Measurements from ENCODE around the gene PCDHGA9. TPM values are rescaled to one million over a fixed set of nuclear protein-coding genes. Genes with fewer than 3 reads are reported as not detected.
A peak's percentile ranks its signal among the peaks of the same experiment; 100 is the strongest.
"Not testable (repeated sequence)": the region's sequence is repeated elsewhere in the genome, so short reads cannot be mapped to it uniquely, and the experiment has no call there.

PCDHGA9 gene
- total and polyA plus RNA-seq, 5 donors from 2014 or later, result not detected

DNA sequence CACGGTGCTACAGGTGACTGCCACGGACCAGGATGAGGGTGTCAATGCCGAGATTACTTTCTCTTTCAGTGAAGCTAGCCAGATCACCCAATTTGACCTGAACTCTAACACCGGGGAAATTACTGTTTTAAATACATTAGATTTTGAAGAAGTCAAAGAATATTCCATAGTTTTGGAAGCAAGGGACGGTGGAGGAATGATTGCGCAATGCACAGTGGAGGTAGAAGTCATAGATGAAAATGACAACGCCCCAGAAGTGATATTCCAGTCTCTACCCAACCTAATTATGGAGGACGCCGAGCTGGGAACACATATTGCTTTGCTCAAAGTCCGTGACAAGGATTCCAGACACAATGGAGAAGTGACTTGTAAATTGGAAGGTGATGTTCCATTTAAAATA is 13.9 kb upstream of the PCDHGA9 start:
- H3K9me3 ChIP-seq (ENCODE audit: control insufficient read depth in 2 of 2, low read length in 2 of 2), result peaks cover 20 to 48% of the 10 kb centered on the region in 2 experiments
- H3K27me3 ChIP-seq (ENCODE audit: control insufficient read depth, insufficient read depth, low read length), result peaks cover 42% of the 10 kb centered on the region
- ATAC-seq (ENCODE audit: low read depth in 2 of 2), result no peak
- Mint-ChIP-seq H3K27ac (peak overlapping the region in 1 of 3 donors; percentile 49), H3K9me3 (peaks cover 0 to 60% (median 18%) of the 10 kb centered on the region in 7 donors), H3K4me3 (no peak overlapping the region), H3K27me3 (peaks cover 61% of the 10 kb centered on the region), H3K36me3 (peaks cover 3% of the 10 kb centered on the region), H3K4me1 (peaks cover 0 to 3% (median 0%) of the 10 kb centered on the region in 4 donors)
- H3K4me3 ChIP-seq (ENCODE audit: low read depth, low read length), result no peak overlapping the region
- H3K4me1 ChIP-seq (ENCODE audit: control insufficient read depth, insufficient read depth, low read length, poor library complexity, severe bottlenecking), result no peaks in the 10 kb centered on the region
- H3K36me3 ChIP-seq (ENCODE audit: control insufficient read depth, insufficient read depth, low read length), result no peaks in the 10 kb centered on the region
- DNase-seq, result no peak
- H3K27ac ChIP-seq (ENCODE audit: insufficient read depth, low read length, poor library complexity, severe bottlenecking), result no peak overlapping the region

DNA sequence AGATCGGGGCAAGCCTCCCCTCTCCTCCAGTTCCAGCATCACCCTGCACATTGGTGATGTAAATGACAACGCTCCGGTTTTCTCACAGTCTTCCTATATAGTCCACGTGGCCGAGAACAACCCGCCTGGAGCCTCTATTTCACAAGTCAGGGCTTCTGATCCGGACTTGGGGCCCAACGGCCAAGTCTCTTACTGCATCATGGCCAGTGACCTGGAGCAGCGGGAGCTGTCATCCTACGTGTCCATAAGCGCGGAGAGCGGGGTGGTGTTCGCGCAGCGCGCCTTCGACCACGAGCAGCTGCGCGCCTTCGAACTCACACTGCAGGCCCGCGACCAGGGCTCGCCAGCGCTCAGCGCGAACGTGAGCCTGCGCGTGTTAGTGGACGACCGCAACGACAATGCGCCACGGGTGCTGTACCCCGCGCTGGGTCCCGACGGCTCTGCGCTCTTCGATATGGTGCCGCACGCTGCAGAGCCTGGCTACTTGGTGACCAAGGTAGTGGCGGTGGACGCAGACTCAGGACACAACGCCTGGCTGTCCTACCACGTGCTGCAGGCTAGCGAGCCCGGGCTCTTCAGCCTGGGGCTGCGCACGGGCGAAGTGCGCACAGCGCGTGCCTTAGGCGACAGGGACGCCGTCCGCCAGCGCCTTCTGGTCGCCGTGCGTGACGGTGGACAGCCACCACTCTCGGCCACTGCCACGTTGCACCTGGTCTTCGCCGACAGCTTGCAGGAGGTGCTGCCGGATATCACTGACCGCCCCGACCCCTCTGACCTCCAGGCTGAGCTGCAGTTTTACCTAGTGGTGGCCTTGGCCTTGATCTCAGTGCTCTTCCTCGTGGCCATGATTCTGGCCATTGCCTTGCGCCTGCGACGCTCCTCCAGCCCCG is 13.2 kb upstream of the PCDHGA9 start:
- Histone ChIP-seq H3K9me3 (ENCODE audit: control insufficient read depth in 2 of 2, low read length in 2 of 2) (peaks cover 21 to 54% of the 10 kb centered on the region in 2 experiments), H3K4me3 (ENCODE audit: low read depth, low read length) (no peak overlapping the region), H3K27me3 (ENCODE audit: control insufficient read depth, insufficient read depth, low read length) (peaks cover 41% of the 10 kb centered on the region), H3K36me3 (ENCODE audit: control insufficient read depth, insufficient read depth, low read length) (no peaks in the 10 kb centered on the region), H3K4me1 (ENCODE audit: control insufficient read depth, insufficient read depth, low read length, poor library complexity, severe bottlenecking) (no peaks in the 10 kb centered on the region), H3K27ac (ENCODE audit: insufficient read depth, low read length, poor library complexity, severe bottlenecking) (no peak overlapping the region)
- Mint-ChIP-seq H3K4me1 (peaks cover 0 to 3% (median 0%) of the 10 kb centered on the region in 4 donors), H3K36me3 (peaks cover 3% of the 10 kb centered on the region), H3K27ac (no peak overlapping the region), H3K9me3 (peaks cover 0 to 60% (median 18%) of the 10 kb centered on the region in 7 donors), H3K27me3 (peaks cover 58% of the 10 kb centered on the region), H3K4me3 (peak overlapping the region in 1 of 4 donors; percentile 77)
- no peak for DNase-seq
- no peak for ATAC-seq (ENCODE audit: low read depth in 2 of 2)

DNA sequence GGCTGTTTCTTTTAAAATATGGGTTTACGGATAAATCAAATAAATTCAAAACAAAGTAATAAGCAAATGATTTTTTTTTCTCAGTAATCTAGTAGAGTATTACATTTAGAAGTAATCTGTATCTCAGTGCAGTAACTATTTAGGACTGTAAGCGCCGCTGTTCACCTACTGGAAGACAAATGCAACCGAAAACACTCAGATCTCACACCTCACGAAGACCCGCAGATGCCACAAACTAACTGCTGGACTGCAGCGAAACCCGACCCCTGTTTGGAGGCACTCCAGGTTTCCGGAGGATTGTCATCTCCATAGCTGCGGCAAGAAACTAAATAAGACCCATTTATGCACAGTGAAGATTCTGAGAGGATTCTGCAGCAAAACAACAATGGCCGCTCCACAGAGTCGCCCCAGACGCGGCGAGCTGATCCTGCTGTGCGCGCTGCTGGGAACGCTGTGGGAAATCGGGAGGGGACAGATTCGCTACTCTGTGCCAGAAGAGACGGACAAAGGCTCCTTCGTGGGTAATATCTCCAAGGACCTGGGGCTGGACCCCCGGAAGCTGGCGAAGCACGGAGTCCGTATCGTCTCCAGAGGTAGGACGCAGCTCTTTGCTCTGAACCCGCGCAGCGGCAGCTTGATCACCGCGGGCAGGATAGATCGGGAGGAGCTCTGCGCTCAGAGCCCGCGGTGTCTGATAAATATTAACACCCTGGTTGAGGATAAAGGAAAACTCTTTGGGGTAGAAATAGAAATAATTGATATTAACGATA is 10.0 kb upstream of the PCDHGA9 start, which contains the start of gene PCDHGA8:
TSS of gene PCDHGA8 (plus strand) at position 205 of the 770 bp plus-strand sequence. CDS start at position 386, 181 bp downstream.
- H3K36me3 Mint-ChIP-seq, result peaks cover 3% of the 10 kb centered on the region
- no peak for ATAC-seq (ENCODE audit: low read depth in 2 of 2)

DNA sequence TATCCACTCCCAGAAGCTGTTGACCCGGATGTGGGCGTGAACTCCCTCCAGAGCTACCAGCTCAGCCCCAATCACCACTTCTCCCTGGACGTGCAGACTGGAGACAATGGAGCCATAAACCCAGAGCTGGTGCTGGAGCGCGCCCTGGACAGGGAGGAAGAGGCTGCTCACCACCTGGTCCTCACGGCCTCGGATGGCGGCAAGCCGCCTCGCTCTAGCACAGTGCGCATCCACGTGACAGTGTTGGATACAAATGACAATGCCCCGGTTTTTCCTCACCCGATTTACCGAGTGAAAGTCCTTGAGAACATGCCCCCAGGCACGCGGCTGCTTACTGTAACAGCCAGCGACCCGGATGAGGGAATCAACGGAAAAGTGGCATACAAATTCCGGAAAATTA is 9.3 kb upstream of the PCDHGA9 start:
- peaks cover 49% of the 10 kb centered on the region for H3K27me3 Mint-ChIP-seq
- no peak for DNase-seq

More for the DNA sequence above, 10.0 kb upstream of the PCDHGA9 start, which contains the start of gene PCDHGA8:
- H3K9me3 Mint-ChIP-seq, result peaks cover 0 to 57% (median 11%) of the 10 kb centered on the region in 7 donors
- peaks cover 46% of the 10 kb centered on the region for H3K27me3 Mint-ChIP-seq
- H3K4me1 Mint-ChIP-seq, result peaks cover 0 to 3% (median 0%) of the 10 kb centered on the region in 4 donors
- H3K36me3 ChIP-seq (ENCODE audit: control insufficient read depth, insufficient read depth, low read length), result no peaks in the 10 kb centered on the region
- no peaks in the 10 kb centered on the region for H3K4me1 ChIP-seq (ENCODE audit: control insufficient read depth, insufficient read depth, low read length, poor library complexity, severe bottlenecking)
- H3K27ac ChIP-seq (ENCODE audit: insufficient read depth, low read length, poor library complexity, severe bottlenecking), result no peak within 1 kb of the TSS
- peak within 1 kb of the TSS in 1 of 4 donors; percentile 1 for H3K4me3 Mint-ChIP-seq
- DNase-seq, result no peak
- peaks cover 24 to 37% of the 10 kb centered on the region in 2 experiments for H3K9me3 ChIP-seq (ENCODE audit: control insufficient read depth in 2 of 2, low read length in 2 of 2)
- no peak within 1 kb of the TSS for H3K27ac Mint-ChIP-seq
- no peak within 1 kb of the TSS for H3K4me3 ChIP-seq (ENCODE audit: low read depth, low read length)
- H3K27me3 ChIP-seq (ENCODE audit: control insufficient read depth, insufficient read depth, low read length), result peaks cover 26% of the 10 kb centered on the region

DNA sequence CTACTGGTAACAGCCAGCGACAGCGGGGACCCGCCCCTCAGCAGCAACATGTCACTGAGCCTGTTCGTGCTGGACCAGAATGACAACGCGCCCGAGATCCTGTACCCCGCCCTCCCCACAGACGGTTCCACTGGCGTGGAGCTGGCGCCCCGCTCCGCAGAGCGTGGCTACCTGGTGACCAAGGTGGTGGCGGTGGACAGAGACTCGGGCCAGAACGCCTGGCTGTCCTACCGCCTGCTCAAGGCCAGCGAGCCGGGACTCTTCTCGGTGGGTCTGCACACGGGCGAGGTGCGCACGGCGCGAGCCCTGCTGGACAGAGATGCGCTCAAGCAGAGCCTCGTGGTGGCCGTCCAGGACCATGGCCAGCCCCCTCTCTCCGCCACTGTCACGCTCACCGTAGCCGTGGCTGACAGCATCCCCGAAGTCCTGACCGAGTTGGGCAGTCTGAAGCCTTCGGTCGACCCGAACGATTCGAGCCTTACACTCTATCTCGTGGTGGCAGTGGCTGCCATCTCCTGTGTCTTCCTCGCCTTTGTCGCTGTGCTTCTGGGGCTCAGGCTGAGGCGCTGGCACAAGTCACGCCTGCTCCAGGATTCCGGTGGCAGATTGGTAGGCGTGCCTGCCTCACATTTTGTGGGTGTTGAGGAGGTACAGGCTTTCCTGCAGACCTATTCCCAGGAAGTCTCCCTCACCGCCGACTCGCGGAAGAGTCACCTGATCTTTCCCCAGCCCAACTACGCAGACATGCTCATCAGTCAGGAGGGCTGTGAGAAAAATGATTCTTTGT is 8.0 kb upstream of the PCDHGA9 start:
- not testable (repeated sequence) for H3K4me1 Mint-ChIP-seq; H3K36me3 Mint-ChIP-seq; H3K27ac Mint-ChIP-seq; ATAC-seq (ENCODE audit: low read depth in 2 of 2); H3K36me3 ChIP-seq (ENCODE audit: control insufficient read depth, insufficient read depth, low read length); H3K4me1 ChIP-seq (ENCODE audit: control insufficient read depth, insufficient read depth, low read length, poor library complexity, severe bottlenecking); H3K4me3 ChIP-seq (ENCODE audit: low read depth, low read length); H3K27ac ChIP-seq (ENCODE audit: insufficient read depth, low read length, poor library complexity, severe bottlenecking); DNase-seq
- Histone ChIP-seq H3K9me3 (ENCODE audit: control insufficient read depth in 2 of 2, low read length in 2 of 2) (peaks cover 23 to 37% of the 10 kb centered on the region in 2 experiments), H3K27me3 (ENCODE audit: control insufficient read depth, insufficient read depth, low read length) (peaks cover 23% of the 10 kb centered on the region)
- Mint-ChIP-seq H3K4me3 (peak overlapping the region in 1 of 4 donors; percentile 32), H3K9me3 (peaks cover 0 to 55% (median 8%) of the 10 kb centered on the region in 7 donors), H3K27me3 (peaks cover 41% of the 10 kb centered on the region)

More for the DNA sequence above, 9.3 kb upstream of the PCDHGA9 start:
- Mint-ChIP-seq H3K36me3 (peaks cover 3% of the 10 kb centered on the region), H3K4me1 (peaks cover 0 to 3% (median 0%) of the 10 kb centered on the region in 4 donors), H3K4me3 (no peak overlapping the region), H3K27ac (no peak overlapping the region), H3K9me3 (peaks cover 0 to 56% (median 11%) of the 10 kb centered on the region in 7 donors)
- Histone ChIP-seq H3K27me3 (ENCODE audit: control insufficient read depth, insufficient read depth, low read length) (peaks cover 24% of the 10 kb centered on the region), H3K36me3 (ENCODE audit: control insufficient read depth, insufficient read depth, low read length) (no peaks in the 10 kb centered on the region), H3K9me3 (ENCODE audit: control insufficient read depth in 2 of 2, low read length in 2 of 2) (peaks cover 23 to 37% of the 10 kb centered on the region in 2 experiments), H3K4me1 (ENCODE audit: control insufficient read depth, insufficient read depth, low read length, poor library complexity, severe bottlenecking) (no peaks in the 10 kb centered on the region), H3K4me3 (ENCODE audit: low read depth, low read length) (no peak overlapping the region), H3K27ac (ENCODE audit: insufficient read depth, low read length, poor library complexity, severe bottlenecking) (no peak overlapping the region)
- ATAC-seq (ENCODE audit: low read depth in 2 of 2), result no peak

DNA sequence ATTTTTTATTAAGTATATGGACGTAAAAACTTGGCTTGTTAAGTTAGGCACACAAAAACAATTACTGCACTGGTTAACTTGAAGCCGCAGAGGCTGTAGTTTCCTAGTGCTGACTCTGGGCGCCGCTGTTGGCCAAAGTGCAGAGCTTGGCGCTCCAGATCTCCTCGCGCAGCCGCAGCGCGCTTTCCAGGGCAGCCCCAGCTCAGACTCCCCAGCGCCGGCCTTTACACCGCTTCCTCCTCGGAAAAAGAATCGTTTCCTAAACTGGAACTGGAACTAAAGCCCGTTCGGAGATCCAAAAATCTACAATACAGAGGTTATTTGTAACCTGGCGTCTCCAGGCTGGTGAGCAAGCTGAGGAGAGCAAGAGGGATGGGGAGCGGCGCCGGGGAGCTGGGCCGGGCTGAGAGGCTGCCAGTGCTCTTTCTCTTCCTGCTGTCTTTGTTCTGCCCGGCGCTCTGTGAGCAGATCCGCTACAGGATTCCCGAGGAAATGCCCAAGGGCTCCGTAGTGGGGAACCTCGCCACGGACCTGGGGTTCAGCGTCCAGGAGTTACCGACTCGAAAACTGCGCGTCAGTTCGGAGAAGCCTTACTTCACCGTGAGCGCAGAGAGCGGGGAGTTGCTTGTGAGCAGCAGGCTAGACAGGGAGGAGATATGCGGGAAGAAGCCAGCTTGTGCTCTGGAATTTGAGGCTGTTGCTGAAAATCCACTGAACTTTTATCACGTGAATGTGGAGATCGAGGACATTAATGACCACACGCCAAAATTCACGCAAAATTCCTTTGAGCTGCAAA is 4.6 kb upstream of the PCDHGA9 start, which contains the start of gene PCDHGB5:
TSS of gene PCDHGB5 (plus strand) at position 192 of the 796 bp plus-strand sequence. CDS start at position 373, 181 bp downstream.
- H3K36me3 ChIP-seq (ENCODE audit: control insufficient read depth, insufficient read depth, low read length); H3K36me3 Mint-ChIP-seq; H3K4me3 ChIP-seq (ENCODE audit: low read depth, low read length); H3K27ac ChIP-seq (ENCODE audit: insufficient read depth, low read length, poor library complexity, severe bottlenecking); H3K4me1 ChIP-seq (ENCODE audit: control insufficient read depth, insufficient read depth, low read length, poor library complexity, severe bottlenecking); H3K27ac Mint-ChIP-seq; H3K4me1 Mint-ChIP-seq: not testable (repeated sequence)
- Mint-ChIP-seq H3K4me3 (peak within 1 kb of the TSS in 2 of 4 donors; percentile 29 to 43), H3K9me3 (peaks cover 0 to 41% (median 7%) of the 10 kb centered on the region in 7 donors), H3K27me3 (peaks cover 40% of the 10 kb centered on the region)
- H3K27me3 ChIP-seq (ENCODE audit: control insufficient read depth, insufficient read depth, low read length), result peaks cover 26% of the 10 kb centered on the region
- peak; percentile 50 to 59 for ATAC-seq (ENCODE audit: low read depth in 2 of 2)
- peaks cover 21 to 28% of the 10 kb centered on the region in 2 experiments for H3K9me3 ChIP-seq (ENCODE audit: control insufficient read depth in 2 of 2, low read length in 2 of 2)
- peak in 1 of 3 donors; percentile 45 for DNase-seq
